Measurements from ENCODE around the gene RAP1A.

GRCh38 chr1:111631502-111631901, 11.9 kb downstream of the RAP1A start:
- TF ChIP-seq CTCF (IDR thresholded peaks at IDR 0.05) (no peak), POLR2A (IDR thresholded peaks at IDR 0.05) (no peak)

All from transverse colon (tissue), 3 donors.